Right lobe of liver (tissue), 6 donors: ENCODE measurements around the gene CDK2AP2. TPM values are rescaled to one million over a fixed set of nuclear protein-coding genes. Genes with fewer than 3 reads are reported as not detected.
"Not testable (repeated sequence)": the region's sequence is repeated elsewhere in the genome, so short reads cannot be mapped to it uniquely, and the experiment has no call there.

Experiments used
- ATAC-seq, 4 donors: fragments of 200-7000 bp; cut with Tn5 transposase; one replicate each; pipeline ENCODE4 v1.9.1; 2020; ENCODE audit warnings: mild to moderate bottlenecking in 4 of 4, moderate library complexity in 4 of 4
- DNase-seq, 3 donors: peaks; one replicate each; pipeline ENCODE4 v3.0.0-alpha.2; 2020
- H3K27ac ChIP-seq, 3 donors: fragments of 200-600 bp; one replicate each; pipeline ENCODE4 v1.8.0; 2022
- H3K27me3 ChIP-seq, 2 donors: fragments of 200-600 bp; one replicate each; pipeline ENCODE4 v1.8.0; 2022
- H3K36me3 ChIP-seq, 4 donors: fragments of 200-600 bp; sonication (generic) in 1 of 4; one replicate each; pipeline versions ENCODE4 v1.5.1 to v1.8.0; 2017 to 2022; ENCODE audit warnings: control low read depth in 1 of 4
- H3K4me1 ChIP-seq, 4 donors: fragments of 200-600 bp; sonication (generic) in 1 of 4; one replicate each; pipeline versions ENCODE4 v1.5.1 to v1.8.0; 2017 to 2022; ENCODE audit warnings: control low read depth in 1 of 4
- H3K4me3 ChIP-seq, 3 donors: fragments of 200-600 bp; one replicate each; pipeline ENCODE4 v1.8.0; 2022
- H3K9me3 ChIP-seq, 4 donors: fragments of 200-600 bp; sonication (generic) in 1 of 4; one replicate each; pipeline versions ENCODE4 v1.5.1 to v1.8.0; 2017 to 2022; ENCODE audit warnings: control low read depth in 1 of 4
- POLR2A ChIP-seq: fragments of 450-650 bp; IDR thresholded peaks from one replicate; pipeline ENCODE4 v1.6.1; 2017; ENCODE audit warnings: antibody characterized with exemption, mild to moderate bottlenecking
- WGBS: methylation state at CpG from one replicate; pipeline ENCODE4 v1.1.6; 2018; ENCODE audit warnings: low coverage, low lambda C conversion rate; ENCODE audit not compliant: insufficient coverage; ENCODE audit errors: missing lambda C conversion rate; 5-methylcytosine and 5-hydroxymethylcytosine counted together
- intact Hi-C, 2 donors: fragments of 100-400 bp; cut with DNase I; formaldehyde crosslinking; loops; one replicate each; pipeline versions ENCODE4 v1.11.2 to v1.14.1; 2022
- long read RNA-seq: library from polyadenylated mRNA; unstranded; transcript quantifications from one replicate; pipeline ENCODE4 v2.0.0, GENCODE V29; 2019
- total RNA-seq, 6 experiments: library from RNA; depleted of rRNA in 2 of 6; stranded (reverse); fragments of >200 nt in 2 of 6; fragmentation: NEBNext Ultra II Directional in 3 of 6; extraction: Animal tissue kit (Norgen Biotek cat#: 25700) in 3 of 6; gene quantifications; one replicate each; pipeline versions ENCODE4 v1.1.0 to v1.2.4, GENCODE V29; 2016 to 2023
- TF ChIP-seq, protein P1 (sequence below), 4 donors: fragments of 200-600 bp in 3 of 4; fragments of 450-650 bp in 1 of 4; IDR thresholded peaks; one replicate each; pipeline versions ENCODE4 v1.5.1 to v1.8.0; 2016 to 2022; ENCODE audit warnings: antibody characterized with exemption in 4 of 4, mild to moderate bottlenecking in 2 of 4
- donor health status: DM: no; HTN: yes; CAD: no.
- donor health status: DM: no; HTN: no; CAD: no.
- donor health status: DM: no; HTN: no; CAD: no.
- donor health status: DM: no; HTN: yes; CAD: no.
- donor health status: DM: no; HTN: yes; CAD: no.

CDK2AP2 gene
- 10 to 100 TPM; 45.2 to 74.9 (median 55.7) TPM for total RNA-seq
- long read RNA-seq, transcript CDK2AP2-201 (4 exons, 1,378 nt) = major isoform, 13 of 18 reads
- long read RNA-seq, partial matches to known transcripts = 1 of 18 reads
- long read RNA-seq, other reads (novel, unspliced or antisense) = 0 of 18 reads

DNA sequence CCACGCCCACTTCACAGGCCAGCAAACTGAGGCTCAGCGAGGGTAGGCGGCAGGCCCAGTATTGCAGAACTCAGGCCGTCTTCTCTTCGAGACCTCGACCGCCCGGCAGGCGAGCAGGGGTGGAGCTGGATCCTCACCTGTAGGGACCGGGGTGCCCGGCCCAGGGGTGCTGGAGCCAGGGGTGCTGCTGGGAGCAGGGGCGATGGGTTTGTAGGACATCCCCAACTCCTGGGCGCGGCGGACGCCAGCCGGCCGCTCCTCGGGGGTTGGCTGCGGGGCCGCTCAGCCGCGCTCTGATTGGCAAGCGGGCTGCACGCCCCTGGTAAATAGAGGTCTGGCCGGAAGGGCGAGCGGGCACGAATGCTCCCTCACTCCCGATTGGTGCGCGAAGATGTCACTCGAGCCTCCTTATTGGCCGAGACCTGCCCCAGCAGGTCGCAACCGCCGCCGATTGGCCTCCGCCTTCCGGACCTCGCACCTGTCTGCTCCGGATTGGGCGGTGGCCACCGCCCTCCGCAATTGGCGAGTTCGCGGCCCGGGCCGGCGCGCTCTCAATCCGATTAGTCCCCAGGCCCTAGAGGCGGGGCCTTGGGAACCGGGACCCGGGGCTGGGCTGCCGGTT, at the start of gene CDK2AP2:
Gene CDK2AP2 (minus strand): TSS at position 299 of the 622 bp plus-strand sequence. CDS start 80 bp downstream, at position 219.
- ATAC-seq (peak; percentile 64 to 86 (median 79)), DNase-seq (peak; percentile 100)
- intact Hi-C loops = loop anchor here (5.0 to 10.0 kb wide), 3 partner anchors 41 to 116 kb away; partner anchors contain the start of genes RAD9A (in 2 of the 2) and TMEM134 (in 1 of the 2)
- WGBS = 0% methylated on average over 9 of the region's 57 CpGs
- peak within 1 kb of the TSS; percentile 87 to 98 (median 98) for H3K27ac ChIP-seq
- no peaks in the 10 kb centered on the region for H3K9me3 ChIP-seq
- TF ChIP-seq, protein P1, sequence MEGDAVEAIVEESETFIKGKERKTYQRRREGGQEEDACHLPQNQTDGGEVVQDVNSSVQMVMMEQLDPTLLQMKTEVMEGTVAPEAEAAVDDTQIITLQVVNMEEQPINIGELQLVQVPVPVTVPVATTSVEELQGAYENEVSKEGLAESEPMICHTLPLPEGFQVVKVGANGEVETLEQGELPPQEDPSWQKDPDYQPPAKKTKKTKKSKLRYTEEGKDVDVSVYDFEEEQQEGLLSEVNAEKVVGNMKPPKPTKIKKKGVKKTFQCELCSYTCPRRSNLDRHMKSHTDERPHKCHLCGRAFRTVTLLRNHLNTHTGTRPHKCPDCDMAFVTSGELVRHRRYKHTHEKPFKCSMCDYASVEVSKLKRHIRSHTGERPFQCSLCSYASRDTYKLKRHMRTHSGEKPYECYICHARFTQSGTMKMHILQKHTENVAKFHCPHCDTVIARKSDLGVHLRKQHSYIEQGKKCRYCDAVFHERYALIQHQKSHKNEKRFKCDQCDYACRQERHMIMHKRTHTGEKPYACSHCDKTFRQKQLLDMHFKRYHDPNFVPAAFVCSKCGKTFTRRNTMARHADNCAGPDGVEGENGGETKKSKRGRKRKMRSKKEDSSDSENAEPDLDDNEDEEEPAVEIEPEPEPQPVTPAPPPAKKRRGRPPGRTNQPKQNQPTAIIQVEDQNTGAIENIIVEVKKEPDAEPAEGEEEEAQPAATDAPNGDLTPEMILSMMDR (IDR thresholded peaks at IDR 0.05) = no peak
- peak; percentile 95 for TF ChIP-seq POLR2A
- peak within 1 kb of the TSS; percentile 58 to 87 (median 78) for H3K4me3 ChIP-seq
- no peaks in the 10 kb centered on the region for H3K36me3 ChIP-seq
- H3K27me3 ChIP-seq = no peaks in the 10 kb centered on the region
- peaks cover 0 to 34% (median 8%) of the 10 kb centered on the region in 4 donors for H3K4me1 ChIP-seq

DNA sequence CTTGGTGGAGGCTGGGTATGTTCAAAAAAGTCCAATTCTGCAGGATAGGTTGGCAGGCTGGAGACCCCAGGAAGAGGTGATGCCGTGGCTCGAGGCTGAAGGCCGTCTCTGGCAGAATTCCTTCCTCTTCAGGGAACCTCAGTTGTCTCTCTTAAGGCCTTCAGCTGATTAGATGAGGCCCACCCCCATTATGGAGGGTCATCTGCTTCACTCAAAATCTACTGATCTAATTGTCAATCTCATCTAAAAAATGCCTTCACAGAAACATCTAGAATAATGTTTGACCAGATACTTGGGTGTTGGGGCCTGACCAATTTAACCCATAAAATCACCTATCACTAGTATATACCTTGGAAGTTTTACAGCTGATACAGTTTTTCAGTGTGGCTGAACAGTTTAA, 48.3 kb upstream of the CDK2AP2 start:
- Histone ChIP-seq H3K36me3 (no peaks in the 10 kb centered on the region), H3K4me3 (no peak overlapping the region), H3K9me3 (no peaks in the 10 kb centered on the region), H3K4me1 (peaks cover 0 to 3% (median 0%) of the 10 kb centered on the region in 4 donors), H3K27ac (no peak overlapping the region), H3K27me3 (no peaks in the 10 kb centered on the region)
- intact Hi-C loops = no loop called here
- TF ChIP-seq, protein P1 (IDR thresholded peaks at IDR 0.05) = no peak
- TF ChIP-seq POLR2A = no peak
- DNase-seq = no peak
- no CpG with 5 or more reads among the region's 3 CpGs for WGBS
- ATAC-seq = no peak

GRCh38 chr11:67551697-67552096, 43.7 kb upstream of the CDK2AP2 start:
- DNase-seq, H3K27ac ChIP-seq, ATAC-seq, H3K36me3 ChIP-seq, H3K9me3 ChIP-seq, H3K27me3 ChIP-seq, intact Hi-C loops, H3K4me3 ChIP-seq: not testable (repeated sequence)
- H3K4me1 ChIP-seq = peaks cover 0 to 13% (median 0%) of the 10 kb centered on the region in 4 donors

GRCh38 chr11:67551127-67551526, 43.2 kb upstream of the CDK2AP2 start:
- TF ChIP-seq, protein P1 (IDR thresholded peaks at IDR 0.05) = no peak
- TF ChIP-seq POLR2A = no peak
- no peak overlapping the region for H3K27ac ChIP-seq
- no peak for ATAC-seq
- no peak for DNase-seq
- H3K27me3 ChIP-seq = no peaks in the 10 kb centered on the region
- H3K4me1 ChIP-seq = peaks cover 0 to 13% (median 0%) of the 10 kb centered on the region in 4 donors
- H3K4me3 ChIP-seq = no peak overlapping the region
- no peaks in the 10 kb centered on the region for H3K9me3 ChIP-seq
- intact Hi-C loops = no loop called here
- no peaks in the 10 kb centered on the region for H3K36me3 ChIP-seq

- ATAC-seq = peak; percentile 73 to 86 (median 82)
- Histone ChIP-seq H3K27me3 (no peaks in the 10 kb centered on the region), H3K4me1 (peaks cover 0 to 26% (median 3%) of the 10 kb centered on the region in 4 donors), H3K4me3 (no peak overlapping the region), H3K27ac (peak overlapping the region; percentile 22 to 84 (median 31)), H3K9me3 (no peaks in the 10 kb centered on the region), H3K36me3 (no peaks in the 10 kb centered on the region)
- 31% methylated on average over 6 of the region's 9 CpGs for WGBS
- peak; percentile 58 to 85 (median 85) for DNase-seq
- intact Hi-C loops = no loop called here
- TF ChIP-seq POLR2A = no peak
- TF ChIP-seq, protein P1 (IDR thresholded peaks at IDR 0.05) = no peak
These were observed 40.7 kb upstream of the CDK2AP2 start for GRCh38 chr11:67548555-67549110.

- Histone ChIP-seq H3K27ac (peak overlapping the region in 1 of 3 donors; percentile 84), H3K4me1 (peaks cover 0 to 26% (median 3%) of the 10 kb centered on the region in 4 donors)
- ATAC-seq (peak in 3 of 4 donors; percentile 26 to 60 (median 35)), DNase-seq (peak in 1 of 3 donors; percentile 61)
- 33% methylated on average over 4 of the region's 4 CpGs for WGBS
- H3K36me3 ChIP-seq, H3K27me3 ChIP-seq, H3K4me3 ChIP-seq, intact Hi-C loops, H3K9me3 ChIP-seq: not testable (repeated sequence)
These were observed 40.1 kb upstream of the CDK2AP2 start for GRCh38 chr11:67548112-67548511.
